ENCODE results near the gene ABHD16B. TPM values are rescaled to one million over a fixed set of nuclear protein-coding genes. Genes with fewer than 3 reads are reported as not detected.

ABHD16B gene
- total RNA-seq, 4 donors from 2014 or later, result not detected

DNA sequence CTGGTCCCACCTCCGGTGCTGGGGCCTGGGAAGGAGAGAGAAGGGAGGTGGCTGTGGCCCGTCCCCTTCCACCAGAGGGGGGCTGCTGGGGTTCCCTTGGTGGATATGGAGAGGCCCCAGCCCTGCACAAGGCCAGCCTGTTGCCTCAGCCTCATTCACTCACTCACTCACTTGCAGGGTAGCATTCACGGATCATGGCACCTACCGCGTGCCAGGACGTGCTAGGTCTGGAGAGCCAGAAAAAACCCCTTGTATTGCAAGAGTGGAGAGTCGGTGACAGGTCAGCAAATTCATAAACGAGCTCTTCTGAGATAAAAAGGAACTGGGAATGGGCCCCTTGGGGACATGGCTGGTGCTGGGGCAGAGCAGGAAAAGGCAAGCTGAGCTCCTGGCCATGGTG, 23.8 kb upstream of the ABHD16B start:
- Histone ChIP-seq H3K4me1 (peaks cover 35 to 46% of the 10 kb centered on the region in 2 donors), H3K27me3 (no peaks in the 10 kb centered on the region), H3K27ac (peak overlapping the region; percentile 51 to 70 (median 58)), H3K4me3 (replicated peaks in 1 of 3) (no peak overlapping the region), H3K9me3 (no peaks in the 10 kb centered on the region), H3K36me3 (no peaks in the 10 kb centered on the region)
- 21 to 23% methylated on average over 8 of the region's 8 CpGs for WGBS, 2 donors
- no peak for TF ChIP-seq POLR2A (IDR thresholded peaks at IDR 0.05)
- TF ChIP-seq, protein P1, sequence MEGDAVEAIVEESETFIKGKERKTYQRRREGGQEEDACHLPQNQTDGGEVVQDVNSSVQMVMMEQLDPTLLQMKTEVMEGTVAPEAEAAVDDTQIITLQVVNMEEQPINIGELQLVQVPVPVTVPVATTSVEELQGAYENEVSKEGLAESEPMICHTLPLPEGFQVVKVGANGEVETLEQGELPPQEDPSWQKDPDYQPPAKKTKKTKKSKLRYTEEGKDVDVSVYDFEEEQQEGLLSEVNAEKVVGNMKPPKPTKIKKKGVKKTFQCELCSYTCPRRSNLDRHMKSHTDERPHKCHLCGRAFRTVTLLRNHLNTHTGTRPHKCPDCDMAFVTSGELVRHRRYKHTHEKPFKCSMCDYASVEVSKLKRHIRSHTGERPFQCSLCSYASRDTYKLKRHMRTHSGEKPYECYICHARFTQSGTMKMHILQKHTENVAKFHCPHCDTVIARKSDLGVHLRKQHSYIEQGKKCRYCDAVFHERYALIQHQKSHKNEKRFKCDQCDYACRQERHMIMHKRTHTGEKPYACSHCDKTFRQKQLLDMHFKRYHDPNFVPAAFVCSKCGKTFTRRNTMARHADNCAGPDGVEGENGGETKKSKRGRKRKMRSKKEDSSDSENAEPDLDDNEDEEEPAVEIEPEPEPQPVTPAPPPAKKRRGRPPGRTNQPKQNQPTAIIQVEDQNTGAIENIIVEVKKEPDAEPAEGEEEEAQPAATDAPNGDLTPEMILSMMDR (IDR thresholded peaks at IDR 0.05), result no peak
- intact Hi-C loops (cut with DNase I), result no loop called here
- peak; percentile 86 to 87 for DNase-seq

DNA sequence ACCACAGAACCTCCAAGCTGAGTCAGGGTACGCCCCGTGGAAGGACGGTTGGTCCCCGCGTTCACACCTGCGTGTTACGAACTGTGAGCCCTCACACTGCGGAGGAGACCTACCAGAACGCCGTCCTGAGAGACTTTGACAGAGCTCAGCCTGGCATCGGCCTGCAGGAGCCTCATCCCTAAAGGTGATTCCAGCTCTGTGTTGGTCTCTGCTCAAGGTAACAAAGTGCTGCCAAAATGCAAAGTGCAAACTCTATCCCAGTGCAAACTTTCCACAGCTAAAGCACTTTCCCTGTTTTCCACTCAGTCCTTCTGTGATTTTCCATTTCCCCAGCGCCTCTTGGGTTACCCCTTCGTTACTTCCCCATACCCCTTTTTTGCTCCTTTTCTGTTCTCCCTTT, 21.7 kb upstream of the ABHD16B start:
- TF ChIP-seq, protein P1 (IDR thresholded peaks at IDR 0.05), result no peak
- TF ChIP-seq POLR2A (IDR thresholded peaks at IDR 0.05), result no peak
- 91 to 96% methylated on average over 13 of the region's 13 CpGs for WGBS, 2 donors

DNA sequence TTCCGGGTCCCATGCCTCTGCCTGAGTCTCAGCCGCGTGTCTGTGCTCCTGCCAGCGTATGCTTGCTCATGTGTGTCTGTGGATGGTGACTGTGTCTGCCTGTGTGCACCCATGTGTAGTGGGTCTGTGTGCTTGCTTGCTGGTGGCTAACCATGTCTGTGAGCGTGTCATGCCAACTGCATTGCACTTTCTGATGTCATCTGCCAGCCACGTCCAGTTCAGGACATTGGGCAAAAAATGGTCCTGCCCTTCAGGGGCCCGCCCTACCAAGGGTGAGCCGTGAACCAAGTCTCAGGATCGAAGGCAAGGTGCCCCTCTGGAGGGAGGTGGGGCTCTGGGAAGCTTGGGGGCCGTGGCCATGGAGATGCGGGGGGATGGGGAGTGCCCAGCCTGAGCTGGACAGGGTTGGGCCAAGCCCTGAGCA, 20.9 kb upstream of the ABHD16B start:
- no peaks in the 10 kb centered on the region for H3K27me3 ChIP-seq
- H3K9me3 ChIP-seq, result no peaks in the 10 kb centered on the region
- peak; percentile 74 to 84 for DNase-seq
- TF ChIP-seq POLR2A (IDR thresholded peaks at IDR 0.05), result no peak
- TF ChIP-seq, protein P1 (IDR thresholded peaks at IDR 0.05), result no peak
- no peak overlapping the region for H3K4me3 ChIP-seq (replicated peaks in 1 of 3)
- intact Hi-C loops (cut with DNase I), result no loop called here
- 42 to 51% methylated on average over 7 to 10 of the region's 11 CpGs for WGBS, 2 donors
- peaks cover 21 to 25% of the 10 kb centered on the region in 2 donors for H3K4me1 ChIP-seq
- no peaks in the 10 kb centered on the region for H3K36me3 ChIP-seq
- no peak overlapping the region for H3K27ac ChIP-seq

More for the DNA sequence above, 21.7 kb upstream of the ABHD16B start:
- Histone ChIP-seq H3K36me3 (no peaks in the 10 kb centered on the region), H3K27ac (no peak overlapping the region), H3K4me1 (peaks cover 28 to 33% of the 10 kb centered on the region in 2 donors), H3K9me3 (no peaks in the 10 kb centered on the region), H3K27me3 (no peaks in the 10 kb centered on the region), H3K4me3 (replicated peaks in 1 of 3) (no peak overlapping the region)
- no peak for DNase-seq
- intact Hi-C loops (cut with DNase I), result no loop called here

DNA sequence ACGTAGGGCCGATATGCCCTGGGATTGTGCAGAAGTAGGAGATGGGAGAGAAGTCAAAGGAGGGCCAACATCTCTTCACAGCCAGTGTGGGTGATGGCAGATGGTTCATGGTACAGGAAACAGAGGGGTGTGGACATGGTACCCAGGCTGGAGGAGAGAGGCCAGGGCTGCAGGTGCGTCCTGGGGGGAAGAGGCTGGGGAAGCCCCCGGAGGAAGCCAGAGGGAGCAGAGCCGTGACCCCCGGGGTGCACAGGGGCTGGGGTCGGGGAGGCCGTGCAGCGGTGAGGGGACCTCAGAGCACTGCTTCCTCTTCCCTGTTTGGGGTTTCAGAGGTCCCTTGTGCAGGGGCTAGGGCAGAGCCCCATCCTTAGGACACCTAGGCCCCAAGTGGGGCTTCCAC, 19.0 kb upstream of the ABHD16B start:
- H3K9me3 ChIP-seq, result no peaks in the 10 kb centered on the region
- no peaks in the 10 kb centered on the region for H3K27me3 ChIP-seq
- TF ChIP-seq, protein P1 (IDR thresholded peaks at IDR 0.05), result no peak
- no peak for TF ChIP-seq POLR2A (IDR thresholded peaks at IDR 0.05)
- no peak overlapping the region for H3K27ac ChIP-seq
- no peak overlapping the region for H3K4me3 ChIP-seq (replicated peaks in 1 of 3)
- intact Hi-C loops (cut with DNase I), result no loop called here
- DNase-seq, result no peak
- H3K4me1 ChIP-seq, result peaks cover 23 to 34% of the 10 kb centered on the region in 2 donors
- 61 to 77% methylated on average over 7 to 9 of the region's 9 CpGs for WGBS, 2 donors
- no peaks in the 10 kb centered on the region for H3K36me3 ChIP-seq

DNA sequence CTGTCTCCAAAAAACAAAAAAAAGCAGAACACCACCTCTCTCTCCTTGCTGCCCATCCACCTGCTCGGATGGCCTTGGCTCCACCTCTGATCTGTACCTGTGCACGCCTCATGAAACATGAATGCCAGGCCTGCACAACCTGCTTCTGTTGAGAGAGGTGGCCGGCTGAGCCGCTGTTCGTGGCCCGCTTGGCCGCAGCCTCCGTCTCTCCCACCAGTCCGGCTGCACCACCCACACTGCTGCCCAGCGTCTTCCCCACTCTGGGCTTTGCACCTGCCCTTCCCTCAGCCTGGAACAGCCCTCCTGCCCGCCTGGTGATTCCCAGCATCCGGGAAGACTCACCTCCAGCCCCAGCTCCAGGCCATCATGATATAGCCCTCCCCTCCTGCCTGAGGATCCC, 18.1 kb upstream of the ABHD16B start:
- Histone ChIP-seq H3K4me1 (peaks cover 13 to 34% of the 10 kb centered on the region in 2 donors), H3K27ac (no peak overlapping the region), H3K36me3 (no peaks in the 10 kb centered on the region), H3K4me3 (replicated peaks in 1 of 3) (no peak overlapping the region), H3K27me3 (no peaks in the 10 kb centered on the region), H3K9me3 (no peaks in the 10 kb centered on the region)
- intact Hi-C loops (cut with DNase I), result no loop called here
- WGBS, 2 donors, result 66 to 82% methylated on average over 12 of the region's 12 CpGs
- TF ChIP-seq POLR2A (IDR thresholded peaks at IDR 0.05), result no peak
- TF ChIP-seq, protein P1 (IDR thresholded peaks at IDR 0.05), result no peak
- DNase-seq, result no peak
